Stomach (tissue), 4 donors: ENCODE data around the gene SYNPR.

Experiments used
- POLR2AphosphoS5 ChIP-seq, 3 donors: sonication (generic); formaldehyde crosslinking; IDR thresholded peaks; one replicate each; pipeline ENCODE4 v1.6.1; 2016; ENCODE audit warnings: antibody characterized with exemption in 3 of 3
- TF ChIP-seq, protein P1 (sequence below), 7 experiments: fragments of 450-650 bp in 4 of 7; fragments of 200-600 bp in 3 of 7; sonication (generic) in 3 of 7; IDR thresholded peaks; one replicate each; pipeline ENCODE4 v1.5.1; 2016 to 2019; ENCODE audit warnings: antibody characterized with exemption in 7 of 7, control low read depth in 2 of 7, mild to moderate bottlenecking in 1 of 7

- TF ChIP-seq, protein P1, sequence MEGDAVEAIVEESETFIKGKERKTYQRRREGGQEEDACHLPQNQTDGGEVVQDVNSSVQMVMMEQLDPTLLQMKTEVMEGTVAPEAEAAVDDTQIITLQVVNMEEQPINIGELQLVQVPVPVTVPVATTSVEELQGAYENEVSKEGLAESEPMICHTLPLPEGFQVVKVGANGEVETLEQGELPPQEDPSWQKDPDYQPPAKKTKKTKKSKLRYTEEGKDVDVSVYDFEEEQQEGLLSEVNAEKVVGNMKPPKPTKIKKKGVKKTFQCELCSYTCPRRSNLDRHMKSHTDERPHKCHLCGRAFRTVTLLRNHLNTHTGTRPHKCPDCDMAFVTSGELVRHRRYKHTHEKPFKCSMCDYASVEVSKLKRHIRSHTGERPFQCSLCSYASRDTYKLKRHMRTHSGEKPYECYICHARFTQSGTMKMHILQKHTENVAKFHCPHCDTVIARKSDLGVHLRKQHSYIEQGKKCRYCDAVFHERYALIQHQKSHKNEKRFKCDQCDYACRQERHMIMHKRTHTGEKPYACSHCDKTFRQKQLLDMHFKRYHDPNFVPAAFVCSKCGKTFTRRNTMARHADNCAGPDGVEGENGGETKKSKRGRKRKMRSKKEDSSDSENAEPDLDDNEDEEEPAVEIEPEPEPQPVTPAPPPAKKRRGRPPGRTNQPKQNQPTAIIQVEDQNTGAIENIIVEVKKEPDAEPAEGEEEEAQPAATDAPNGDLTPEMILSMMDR (IDR thresholded peaks at IDR 0.05) = no peak
- TF ChIP-seq POLR2AphosphoS5 (IDR thresholded peaks at IDR 0.05) = no peak
Measured at GRCh38 chr3:63471781-63472180, 193.7 kb downstream of the SYNPR start.
